ENCODE results near the gene ANKRD30A.
"Not testable (repeated sequence)": the region's sequence is repeated elsewhere in the genome, so short reads cannot be mapped to it uniquely, and the experiment has no call there.

Gene ANKRD30A

GRCh38 chr10:37263304-37263703 is 137.9 kb downstream of the ANKRD30A start:
- DNase-seq: no peak

GRCh38 chr10:37268266-37268665 is 142.9 kb downstream of the ANKRD30A start:
- no peak for DNase-seq

- no peak for DNase-seq
Observed at GRCh38 chr10:37269554-37270256, 144.3 kb downstream of the ANKRD30A start.

GRCh38 chr10:37275216-37275777 is 149.9 kb downstream of the ANKRD30A start:
- no peak for DNase-seq

GRCh38 chr10:37285063-37285462 is 159.7 kb downstream of the ANKRD30A start:
- DNase-seq: no peak

- DNase-seq: no peak
Observed at GRCh38 chr10:37289833-37290464, 164.6 kb downstream of the ANKRD30A start.

GRCh38 chr10:37301271-37301670 is 175.9 kb downstream of the ANKRD30A start:
- no peak for DNase-seq

GRCh38 chr10:37304036-37304435 is 178.6 kb downstream of the ANKRD30A start:
- no peak for DNase-seq

GRCh38 chr10:37314350-37314749 is 189.0 kb downstream of the ANKRD30A start:
- no peak for DNase-seq

- no peak for DNase-seq
Observed at GRCh38 chr10:37314862-37315261, 189.5 kb downstream of the ANKRD30A start.

- no peak for DNase-seq
Observed at GRCh38 chr10:37344413-37344812, 219.0 kb downstream of the ANKRD30A start.

- no peak for DNase-seq
Observed at GRCh38 chr10:37379991-37380390, 254.6 kb downstream of the ANKRD30A start.

GRCh38 chr10:37381271-37381670 is 255.9 kb downstream of the ANKRD30A start:
- no peak for DNase-seq

- no peak for DNase-seq
Observed at GRCh38 chr10:37384923-37385322, 259.5 kb downstream of the ANKRD30A start.

- no peak for DNase-seq
Observed at GRCh38 chr10:37390926-37391325, 265.5 kb downstream of the ANKRD30A start.

- DNase-seq: not testable (repeated sequence)
Observed at GRCh38 chr10:37400774-37401173, 275.4 kb downstream of the ANKRD30A start.

GRCh38 chr10:37401225-37401624 is 275.8 kb downstream of the ANKRD30A start:
- DNase-seq: no peak

- no peak for DNase-seq
Observed at GRCh38 chr10:37403776-37404175, 278.4 kb downstream of the ANKRD30A start.

Data from stimulated activated CD4-positive, alpha-beta T cell treated with anti-CD3 and anti-CD28 coated beads, Interleukin-2, amount 100 ng/mL, for 48 hours (primary cell).